ENCODE measurements around the gene RBBP8NL.

Gene RBBP8NL

GRCh38 chr20:62425281-62426058 is 1.9 kb downstream of the RBBP8NL start:
- no peak for TF ChIP-seq CTCF (conservative IDR thresholded peaks at IDR 0.05; ENCODE audit: low read depth, low read length)
- no peak overlapping the region for H3K4me3 ChIP-seq (ENCODE audit: low read length)
- DNase-seq (ENCODE audit: low read depth), result no peak

- no peak for DNase-seq (ENCODE audit: low read depth)
- TF ChIP-seq CTCF (conservative IDR thresholded peaks at IDR 0.05; ENCODE audit: low read depth, low read length), result no peak
- no peak overlapping the region for H3K4me3 ChIP-seq (ENCODE audit: low read length)
These were observed 2.9 kb downstream of the RBBP8NL start for GRCh38 chr20:62424249-62425107.

GRCh38 chr20:62423326-62423706 is 4.0 kb downstream of the RBBP8NL start:
- DNase-seq (ENCODE audit: low read depth), result no peak
- no peak for TF ChIP-seq CTCF (conservative IDR thresholded peaks at IDR 0.05; ENCODE audit: low read depth, low read length)
- H3K4me3 ChIP-seq (ENCODE audit: low read length), result no peak overlapping the region

GRCh38 chr20:62422636-62423325 is 4.6 kb downstream of the RBBP8NL start:
- no peak for TF ChIP-seq CTCF (conservative IDR thresholded peaks at IDR 0.05; ENCODE audit: low read depth, low read length)
- no peak overlapping the region for H3K4me3 ChIP-seq (ENCODE audit: low read length)
- no peak for DNase-seq (ENCODE audit: low read depth)

GRCh38 chr20:62421716-62421990 is 5.7 kb downstream of the RBBP8NL start:
- no peak overlapping the region for H3K4me3 ChIP-seq (ENCODE audit: low read length)
- TF ChIP-seq CTCF (conservative IDR thresholded peaks at IDR 0.05; ENCODE audit: low read depth, low read length), result no peak
- no peak for DNase-seq (ENCODE audit: low read depth)

GRCh38 chr20:62420846-62421715 is 6.3 kb downstream of the RBBP8NL start:
- no peak for TF ChIP-seq CTCF (conservative IDR thresholded peaks at IDR 0.05; ENCODE audit: low read depth, low read length)
- no peak overlapping the region for H3K4me3 ChIP-seq (ENCODE audit: low read length)
- no peak for DNase-seq (ENCODE audit: low read depth)

Measured in retinal pigment epithelial cell (primary cell).